Fibroblast of skin of back (primary cell): ENCODE data around the gene GINS1. TPM values are rescaled to one million over a fixed set of nuclear protein-coding genes. Genes with fewer than 3 reads are reported as not detected.
A peak's percentile ranks its signal among the peaks of the same experiment; 100 is the strongest.

Experiments used
- DNase-seq: peaks from one replicate; pipeline ENCODE4 v3.0.0-alpha.2; 2013
- polyA plus RNA-seq, 2 experiments: library from polyadenylated mRNA; unstranded; fragments of 120-200 nt; gene quantifications; one replicate each; pipeline ENCODE4 v1.2.1, GENCODE V29; 2013; ENCODE audit not compliant: insufficient read length in 2 of 2

GINS1 gene
- 12.6 TPM for polyA plus RNA-seq (2013, experiment 1 of 2; ENCODE audit: insufficient read length)
- 1.9 TPM for polyA plus RNA-seq (2013, experiment 2 of 2; ENCODE audit: insufficient read length)

GRCh38 chr20:25407311-25408169 is at the start of gene GINS1:
GINS1 (plus strand) TSS chr20:25407673; CDS start chr20:25407821, 148 bp downstream.
- DNase-seq, result peak; percentile 91

GRCh38 chr20:25360631-25361286 is 46.7 kb upstream of the GINS1 start:
- DNase-seq, result peak; percentile 68

- DNase-seq, result peak; percentile 75
Observed at GRCh38 chr20:25361287-25361683, 46.2 kb upstream of the GINS1 start.

- no peak for DNase-seq
Observed at GRCh38 chr20:25364180-25364788, 43.2 kb upstream of the GINS1 start.

GRCh38 chr20:25364879-25365699 is 42.4 kb upstream of the GINS1 start:
- no peak for DNase-seq

GRCh38 chr20:25368526-25368925 is 38.9 kb upstream of the GINS1 start:
- DNase-seq, result no peak

- DNase-seq, result no peak
Observed at GRCh38 chr20:25368976-25369375, 38.5 kb upstream of the GINS1 start.

- DNase-seq, result no peak
Observed at GRCh38 chr20:25369529-25369928, 37.9 kb upstream of the GINS1 start.

GRCh38 chr20:25369971-25370370 is 37.5 kb upstream of the GINS1 start:
- no peak for DNase-seq

- DNase-seq, result peak; percentile 97
Observed at GRCh38 chr20:25372584-25373336, 34.7 kb upstream of the GINS1 start.

- no peak for DNase-seq
Observed at GRCh38 chr20:25374842-25375241, 32.6 kb upstream of the GINS1 start.

- no peak for DNase-seq
Observed at GRCh38 chr20:25376236-25376635, 31.2 kb upstream of the GINS1 start.

- DNase-seq, result no peak
Observed at GRCh38 chr20:25376886-25377285, 30.6 kb upstream of the GINS1 start.

GRCh38 chr20:25378189-25378883 is 29.1 kb upstream of the GINS1 start:
- no peak for DNase-seq

- no peak for DNase-seq
Observed at GRCh38 chr20:25378884-25379733, 28.4 kb upstream of the GINS1 start.

GRCh38 chr20:25380945-25381614 is 26.4 kb upstream of the GINS1 start:
- DNase-seq, result no peak

- no peak for DNase-seq
Observed at GRCh38 chr20:25382704-25383370, 24.6 kb upstream of the GINS1 start.

- DNase-seq, result peak; percentile 51
Observed at GRCh38 chr20:25389401-25389857, 18.0 kb upstream of the GINS1 start.
